Glutamatergic neuron (in vitro differentiated cells): ENCODE results near the gene AARS2. TPM values are rescaled to one million over a fixed set of nuclear protein-coding genes. Genes with fewer than 3 reads are reported as not detected.

Experiments
- DNase-seq: peaks from one replicate; pipeline ENCODE4 v3.0.0; 2022
- H3K27ac Mint-ChIP-seq: one replicate; pipeline ENCODE4 v1.8.0; 2020; ENCODE audit warnings: mild to moderate bottlenecking, mixed read lengths, inconsistent platforms; ENCODE audit not compliant: unreplicated experiment
- H3K27me3 Mint-ChIP-seq: one replicate; pipeline ENCODE4 v1.8.0; 2020; ENCODE audit warnings: mild to moderate bottlenecking, moderate library complexity, mixed read lengths, inconsistent platforms; ENCODE audit not compliant: unreplicated experiment
- H3K36me3 Mint-ChIP-seq: one replicate; pipeline ENCODE4 v1.8.0; 2020; ENCODE audit warnings: mild to moderate bottlenecking, mixed read lengths, inconsistent platforms; ENCODE audit not compliant: unreplicated experiment
- H3K4me1 Mint-ChIP-seq: one replicate; pipeline ENCODE4 v1.8.0; 2020; ENCODE audit warnings: mild to moderate bottlenecking, low read depth, mixed read lengths, inconsistent platforms; ENCODE audit not compliant: unreplicated experiment
- H3K4me3 Mint-ChIP-seq: one replicate; pipeline ENCODE4 v1.8.0; 2020; ENCODE audit warnings: mild to moderate bottlenecking, mixed read lengths, inconsistent platforms; ENCODE audit not compliant: unreplicated experiment
- H3K9me3 Mint-ChIP-seq: one replicate; pipeline ENCODE4 v1.8.0; 2020; ENCODE audit warnings: mild to moderate bottlenecking, moderate library complexity, mixed read lengths, inconsistent platforms; ENCODE audit not compliant: unreplicated experiment
- total RNA-seq: library from RNA; stranded (reverse); fragmentation: NEBNext Ultra II Directional; extraction: Animal tissue kit (Norgen Biotek cat#: 25700); gene quantifications from one replicate; pipeline ENCODE4 v1.2.1, GENCODE V29; 2021; ENCODE audit not compliant: unreplicated experiment
- TF ChIP-seq, protein P1 (sequence below): fragments of 200-600 bp; sonication (generic); IDR thresholded peaks from one replicate; pipeline ENCODE4 v1.5.0; 2021; ENCODE audit not compliant: partially characterized antibody, unreplicated experiment

AARS2 gene
- total RNA-seq, 1 donor from 2014 or later = 41.7 TPM

DNA sequence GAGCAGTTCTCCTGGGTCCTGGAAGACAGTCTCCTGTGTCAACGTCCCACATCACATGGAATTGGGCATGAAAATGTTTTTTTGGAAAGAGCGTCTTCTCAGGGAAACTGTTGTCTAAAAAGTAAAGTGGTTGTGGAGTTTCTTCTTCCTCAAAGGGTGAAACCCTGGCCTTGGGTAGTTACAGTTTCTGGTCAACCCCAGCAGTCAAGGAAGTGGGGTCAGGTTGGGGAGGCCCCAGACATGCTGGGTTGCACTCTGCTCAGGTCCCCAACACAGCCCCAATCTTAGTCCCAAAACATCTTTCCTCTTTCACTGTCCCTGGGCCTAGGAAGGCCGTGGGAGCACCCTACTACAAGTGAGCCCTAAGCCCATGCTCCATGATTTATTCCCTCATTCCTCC lies 46.8 kb downstream of the AARS2 start:
- H3K9me3 Mint-ChIP-seq = peaks cover 15% of the 10 kb centered on the region
- H3K27ac Mint-ChIP-seq = no peak overlapping the region
- H3K36me3 Mint-ChIP-seq = no peaks in the 10 kb centered on the region
- peaks cover 14% of the 10 kb centered on the region for H3K27me3 Mint-ChIP-seq
- peaks cover 39% of the 10 kb centered on the region for H3K4me1 Mint-ChIP-seq
- no peak for DNase-seq
- TF ChIP-seq, protein P1, sequence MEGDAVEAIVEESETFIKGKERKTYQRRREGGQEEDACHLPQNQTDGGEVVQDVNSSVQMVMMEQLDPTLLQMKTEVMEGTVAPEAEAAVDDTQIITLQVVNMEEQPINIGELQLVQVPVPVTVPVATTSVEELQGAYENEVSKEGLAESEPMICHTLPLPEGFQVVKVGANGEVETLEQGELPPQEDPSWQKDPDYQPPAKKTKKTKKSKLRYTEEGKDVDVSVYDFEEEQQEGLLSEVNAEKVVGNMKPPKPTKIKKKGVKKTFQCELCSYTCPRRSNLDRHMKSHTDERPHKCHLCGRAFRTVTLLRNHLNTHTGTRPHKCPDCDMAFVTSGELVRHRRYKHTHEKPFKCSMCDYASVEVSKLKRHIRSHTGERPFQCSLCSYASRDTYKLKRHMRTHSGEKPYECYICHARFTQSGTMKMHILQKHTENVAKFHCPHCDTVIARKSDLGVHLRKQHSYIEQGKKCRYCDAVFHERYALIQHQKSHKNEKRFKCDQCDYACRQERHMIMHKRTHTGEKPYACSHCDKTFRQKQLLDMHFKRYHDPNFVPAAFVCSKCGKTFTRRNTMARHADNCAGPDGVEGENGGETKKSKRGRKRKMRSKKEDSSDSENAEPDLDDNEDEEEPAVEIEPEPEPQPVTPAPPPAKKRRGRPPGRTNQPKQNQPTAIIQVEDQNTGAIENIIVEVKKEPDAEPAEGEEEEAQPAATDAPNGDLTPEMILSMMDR = no peak
- peak overlapping the region; percentile 71 for H3K4me3 Mint-ChIP-seq

DNA sequence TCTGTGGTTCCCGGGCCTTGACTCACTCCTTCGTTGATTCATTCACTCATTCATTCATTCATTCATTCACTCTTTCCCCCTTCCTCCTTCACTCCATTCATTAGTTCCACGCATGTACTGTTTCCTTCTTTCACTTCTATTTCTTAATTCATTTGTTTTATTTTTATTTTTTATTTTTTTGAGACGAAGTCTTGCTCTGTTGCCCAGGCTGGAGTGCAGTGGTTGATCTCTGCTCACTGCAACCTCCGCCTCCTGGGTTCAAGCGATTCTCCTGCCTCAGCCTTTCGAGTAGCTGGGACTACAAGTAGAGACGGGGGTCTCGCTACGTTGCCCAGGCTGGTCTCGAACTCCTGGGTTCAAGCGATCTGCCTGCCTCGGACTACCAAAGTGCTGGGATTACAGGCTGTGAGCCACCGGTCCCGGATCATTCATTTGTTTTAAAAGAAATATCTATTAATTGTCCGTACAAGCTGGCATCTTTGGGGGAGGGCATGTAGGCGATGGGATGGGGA lies 47.4 kb downstream of the AARS2 start:
- peaks cover 16% of the 10 kb centered on the region for H3K27me3 Mint-ChIP-seq
- TF ChIP-seq, protein P1 = no peak
- peak overlapping the region; percentile 70 for H3K27ac Mint-ChIP-seq
- H3K4me1 Mint-ChIP-seq = peaks cover 39% of the 10 kb centered on the region
- H3K9me3 Mint-ChIP-seq = peaks cover 16% of the 10 kb centered on the region
- peak overlapping the region; percentile 93 for H3K4me3 Mint-ChIP-seq
- peaks cover 5% of the 10 kb centered on the region for H3K36me3 Mint-ChIP-seq
- DNase-seq = no peak

DNA sequence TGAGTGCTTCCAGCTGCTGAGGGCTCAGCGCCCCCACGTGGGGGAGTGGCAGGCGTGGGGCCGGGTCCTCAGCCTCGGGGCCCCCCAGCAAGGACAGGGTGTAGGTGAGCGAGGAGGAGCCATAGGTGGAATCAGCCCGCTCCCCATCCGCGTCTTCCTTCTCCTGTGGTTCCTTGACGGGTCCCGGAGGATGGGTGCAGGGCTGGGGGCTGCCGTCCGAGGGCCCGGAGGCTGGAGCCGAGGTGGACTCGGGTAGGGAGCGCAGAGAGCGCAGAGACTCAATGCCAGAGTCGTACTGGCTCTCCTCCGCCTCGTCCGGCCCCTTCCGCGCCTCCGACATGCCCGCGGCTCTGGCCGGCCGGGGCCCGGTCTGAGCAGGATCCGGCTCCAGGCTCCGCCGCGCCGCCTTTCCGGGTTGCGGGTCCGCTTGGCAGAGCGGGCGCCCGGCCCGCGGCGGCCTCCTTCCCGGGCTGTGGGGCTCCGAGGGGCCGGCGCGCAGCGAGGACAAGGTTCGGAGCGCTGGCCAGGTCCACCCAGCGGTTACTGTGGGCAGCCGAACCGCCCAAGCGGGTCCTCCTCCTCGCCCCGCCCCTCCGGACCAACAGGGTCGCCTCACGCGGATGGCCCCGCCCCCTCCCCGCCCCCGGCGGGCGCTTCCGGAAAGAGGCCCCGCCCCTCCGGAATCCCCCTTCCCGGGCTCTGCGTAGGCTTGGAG lies 48.0 kb downstream of the AARS2 start, which contains the start of gene NFKBIE:
TSS of gene NFKBIE (minus strand) at position 545 of the 715 bp plus-strand sequence. CDS start at position 340, 205 bp downstream.
- H3K4me3 Mint-ChIP-seq = peak within 1 kb of the TSS; percentile 94
- peak within 1 kb of the TSS; percentile 77 for H3K27ac Mint-ChIP-seq
- DNase-seq = peak; percentile 95
- peaks cover 42% of the 10 kb centered on the region for H3K4me1 Mint-ChIP-seq
- TF ChIP-seq, protein P1 = no peak
- H3K36me3 Mint-ChIP-seq = peaks cover 6% of the 10 kb centered on the region
- H3K27me3 Mint-ChIP-seq = peaks cover 18% of the 10 kb centered on the region
- peaks cover 16% of the 10 kb centered on the region for H3K9me3 Mint-ChIP-seq

DNA sequence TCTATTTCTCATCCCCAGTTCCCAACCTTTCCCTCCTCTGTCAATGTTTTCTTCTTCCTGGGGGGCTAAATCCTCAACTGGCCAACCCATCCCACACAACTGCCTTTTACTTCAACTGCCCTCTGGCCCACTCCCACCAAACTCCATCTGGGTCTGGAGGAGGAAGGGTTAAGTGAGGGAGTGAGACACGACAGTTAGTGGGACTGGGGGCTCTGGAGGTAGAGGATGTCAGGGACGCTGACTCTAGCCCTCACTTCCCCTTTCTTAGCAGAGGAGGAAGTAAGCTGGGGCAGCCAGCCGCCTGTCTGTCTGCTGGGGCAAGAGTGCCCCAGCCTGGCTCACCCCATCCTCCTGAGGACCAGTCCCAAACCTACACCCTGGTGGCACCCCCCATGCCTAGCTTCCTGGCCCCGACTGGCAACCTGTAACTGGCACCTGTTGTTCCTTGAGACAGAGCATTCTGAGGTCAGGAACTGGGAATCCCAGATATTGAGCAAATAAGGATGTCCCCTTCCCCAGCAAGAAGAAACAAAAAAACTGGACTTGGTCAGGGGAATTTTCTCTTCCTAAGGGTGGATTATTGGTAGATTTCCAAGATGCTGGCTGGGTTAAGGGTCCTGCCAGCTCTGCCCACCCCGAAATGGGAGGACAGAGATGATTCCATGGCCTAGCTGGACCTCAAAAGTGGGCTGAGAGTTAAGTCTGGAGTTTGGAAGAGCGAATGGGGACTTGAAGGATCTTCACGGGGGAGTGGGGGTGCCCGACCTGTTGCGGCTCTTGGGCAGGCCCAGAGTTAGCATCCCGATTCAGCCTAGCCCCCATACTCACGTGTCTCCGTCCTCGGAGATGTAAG lies 48.8 kb downstream of the AARS2 start:
- Mint-ChIP-seq H3K4me1 (peaks cover 35% of the 10 kb centered on the region), H3K27me3 (peaks cover 16% of the 10 kb centered on the region), H3K27ac (peak overlapping the region; percentile 77), H3K9me3 (peaks cover 12% of the 10 kb centered on the region), H3K36me3 (peaks cover 6% of the 10 kb centered on the region), H3K4me3 (peak overlapping the region; percentile 94)
- TF ChIP-seq, protein P1 = no peak
- DNase-seq = no peak
